DND-41 (cell line): ENCODE results near the gene BEX5.

Source experiments
- ATAC-seq: fragments of 200-7000 bp; cut with Tn5 transposase; 3 replicates; pipeline ENCODE4 v1.9.1; 2021; ENCODE audit warnings: low read depth; ENCODE audit not compliant: insufficient read depth
- DNase-seq: peaks from one replicate; pipeline ENCODE4 v3.0.0-alpha.2; 2020
- H2AFZ ChIP-seq: 2 replicates; pipeline ENCODE4 v1.6.0; 2012; ENCODE audit warnings: low read depth, low read length
- H3K27ac ChIP-seq: 2 replicates; pipeline ENCODE4 v1.5.1; 2012; ENCODE audit warnings: low read length, inconsistent platforms
- H3K27me3 ChIP-seq: fragments of 200-600 bp; sonication (generic); 2 replicates; pipeline ENCODE4 v1.6.0; 2012; ENCODE audit warnings: low read length, mild to moderate bottlenecking, inconsistent platforms; ENCODE audit not compliant: insufficient read depth, poor library complexity
- H3K36me3 ChIP-seq: 2 replicates; pipeline ENCODE4 v1.5.1; 2012; ENCODE audit warnings: low read length, inconsistent platforms; ENCODE audit not compliant: insufficient read depth
- H3K4me1 ChIP-seq: 2 replicates; pipeline ENCODE4 v1.5.1; 2012; ENCODE audit warnings: mild to moderate bottlenecking, low read length; ENCODE audit not compliant: insufficient read depth
- H3K4me2 ChIP-seq: 2 replicates; pipeline ENCODE4 v1.6.0; 2012; ENCODE audit warnings: mild to moderate bottlenecking, moderate library complexity, low read length, inconsistent platforms; ENCODE audit not compliant: insufficient read depth
- H3K4me3 ChIP-seq, 2 experiments: fragments of 200-600 bp in 1 of 2; shearing (Covaris generic) in 1 of 2; 2 replicates each; pipeline ENCODE4 v1.5.1; 2012 to 2016; ENCODE audit warnings: inconsistent platforms in 2 of 2, low read length in 2 of 2, mild to moderate bottlenecking in 2 of 2, low read depth in 1 of 2, moderate library complexity in 1 of 2
- H3K79me2 ChIP-seq: 2 replicates; pipeline ENCODE4 v1.6.0; 2012; ENCODE audit warnings: low read length, inconsistent platforms; ENCODE audit not compliant: insufficient read depth
- H3K9ac ChIP-seq: 2 replicates; pipeline ENCODE4 v1.6.0; 2012; ENCODE audit warnings: low read depth, mild to moderate bottlenecking, inconsistent platforms, low read length, moderate library complexity
- H3K9me3 ChIP-seq: 2 replicates; pipeline ENCODE4 v1.5.1; 2012; ENCODE audit warnings: low read length, moderate library complexity, mild to moderate bottlenecking, inconsistent platforms; ENCODE audit not compliant: insufficient read depth, severe bottlenecking
- H4K20me1 ChIP-seq: 2 replicates; pipeline ENCODE4 v1.6.0; 2012; ENCODE audit warnings: low read length; ENCODE audit not compliant: insufficient read depth
- CTCF ChIP-seq: IDR thresholded peaks from 2 replicates; pipeline ENCODE4 v1.5.1; 2012; ENCODE audit warnings: borderline replicate concordance, low read length, moderate library complexity, mild to moderate bottlenecking; ENCODE audit not compliant: poor library complexity, severe bottlenecking; ENCODE audit errors: extremely low read depth
- EZH2 ChIP-seq: IDR thresholded peaks from 3 replicates; pipeline ENCODE4 v1.6.1; 2012; ENCODE audit warnings: borderline replicate concordance, low read depth, mild to moderate bottlenecking, moderate library complexity, low read length, inconsistent platforms; ENCODE audit not compliant: severe bottlenecking

The BEX5 gene

DNA sequence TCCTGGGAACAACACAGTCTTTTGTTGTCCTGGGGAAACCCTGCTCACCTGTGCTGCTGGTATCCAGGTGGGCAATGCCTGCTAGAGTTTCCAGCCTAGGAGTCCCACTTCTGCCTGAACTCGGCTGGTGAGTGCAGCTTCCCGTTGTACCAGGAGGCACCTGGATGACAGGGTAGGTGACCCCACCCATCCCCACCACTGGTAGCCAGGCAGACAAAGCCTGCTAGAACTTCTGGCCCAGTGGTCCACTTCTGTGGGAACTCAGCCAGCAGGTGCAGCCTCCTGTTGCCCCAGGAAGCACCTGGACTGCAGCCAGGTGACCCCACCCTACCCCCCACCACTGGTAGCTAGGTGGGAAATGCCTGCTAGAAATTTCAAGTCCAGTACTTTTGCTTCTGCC is 40.0 kb downstream of the BEX5 start:
- Histone ChIP-seq H3K4me3 (no peak overlapping the region), H3K27ac (no peak overlapping the region), H4K20me1 (no peaks in the 10 kb centered on the region), H3K36me3 (no peaks in the 10 kb centered on the region), H3K4me1 (no peaks in the 10 kb centered on the region), H3K4me2 (no peak overlapping the region), H3K27me3 (no peaks in the 10 kb centered on the region), H2AFZ (no peak overlapping the region), H3K9ac (no peak overlapping the region), H3K79me2 (no peaks in the 10 kb centered on the region), H3K9me3 (no peaks in the 10 kb centered on the region)
- DNase-seq (no peak), ATAC-seq (no peak)
- TF ChIP-seq CTCF (no peak), EZH2 (no peak)

DNA sequence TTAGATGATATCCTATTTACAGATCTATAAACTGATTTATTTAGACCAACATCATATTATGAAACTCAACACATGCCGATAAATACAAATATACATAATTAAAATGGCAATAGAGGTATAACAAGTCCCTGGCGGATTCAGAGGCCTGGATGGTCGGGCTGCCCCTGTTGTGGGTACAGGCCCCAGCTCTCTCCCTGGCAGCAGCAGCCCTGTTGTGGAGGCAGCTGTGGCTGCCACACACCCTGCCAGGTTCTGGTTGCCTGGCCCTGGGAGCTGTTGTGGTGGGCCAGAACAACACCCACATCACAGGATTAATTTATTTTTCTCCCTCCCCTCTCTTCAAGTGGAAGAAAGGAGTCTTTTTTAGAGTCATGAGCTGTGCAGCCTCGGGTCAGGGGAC is 42.4 kb downstream of the BEX5 start:
- Histone ChIP-seq H3K9me3 (no peaks in the 10 kb centered on the region), H2AFZ (no peak overlapping the region), H4K20me1 (no peaks in the 10 kb centered on the region), H3K79me2 (no peaks in the 10 kb centered on the region), H3K4me2 (no peak overlapping the region), H3K4me3 (no peak overlapping the region), H3K27me3 (no peaks in the 10 kb centered on the region), H3K9ac (no peak overlapping the region), H3K27ac (no peak overlapping the region), H3K4me1 (no peaks in the 10 kb centered on the region), H3K36me3 (no peaks in the 10 kb centered on the region)
- DNase-seq: no peak
- ATAC-seq: no peak
- TF ChIP-seq EZH2 (no peak), CTCF (no peak)
